Measurements from ENCODE around the gene B3GNT4. TPM values are rescaled to one million over a fixed set of nuclear protein-coding genes. Genes with fewer than 3 reads are reported as not detected.

Gene B3GNT4
- total RNA-seq, 1 donor from 2014 or later = not detected

DNA sequence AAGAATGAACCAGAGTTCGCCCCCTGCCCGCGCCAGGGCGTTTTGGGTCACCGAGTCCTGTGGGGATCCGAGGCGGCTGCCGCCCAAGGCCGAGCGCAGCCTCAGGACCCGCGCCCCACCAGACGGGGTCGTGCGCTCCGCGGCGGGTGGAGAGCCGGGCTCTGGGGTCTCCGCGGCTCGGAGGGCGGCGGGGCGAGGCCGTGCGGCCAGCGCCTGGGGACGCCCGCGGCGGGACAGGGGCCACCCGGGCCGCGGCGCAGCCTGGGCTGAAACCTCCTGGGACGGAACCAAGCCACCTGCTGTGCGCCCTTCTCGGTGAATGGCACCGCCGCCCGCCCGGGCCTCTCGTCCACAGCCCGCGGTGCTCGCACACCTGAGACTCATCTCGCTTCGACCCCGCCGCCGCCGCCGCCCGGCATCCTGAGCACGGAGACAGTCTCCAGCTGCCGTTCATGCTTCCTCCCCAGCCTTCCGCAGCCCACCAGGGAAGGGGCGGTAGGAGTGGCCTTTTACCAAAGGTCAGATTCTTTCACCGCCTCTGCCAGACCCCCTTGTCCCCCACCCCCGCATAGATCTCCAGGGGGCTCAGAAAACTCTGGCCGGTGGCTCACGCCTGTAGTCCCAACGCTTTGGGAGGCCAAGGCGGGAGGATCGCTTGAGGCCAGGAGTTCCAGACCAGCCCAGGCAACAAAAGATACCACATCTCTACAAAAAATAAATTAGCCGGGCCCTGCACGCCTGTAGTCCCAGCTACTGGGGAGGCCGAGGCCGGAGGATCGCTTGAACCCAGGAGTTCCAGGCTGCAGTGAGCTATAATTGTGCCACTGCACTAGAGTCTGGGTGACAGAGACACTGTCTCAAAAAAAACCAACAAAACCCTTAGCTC is 901 bp downstream of the B3GNT4 start:
- Histone ChIP-seq H3K27me3 (ENCODE audit: low read depth) (peaks cover 61% of the 10 kb centered on the region), H3K27ac (replicated peaks) (no peak overlapping the region), H3K36me3 (peaks cover 30% of the 10 kb centered on the region), H3K4me1 (peaks cover 20% of the 10 kb centered on the region), H3K4me3 (peak overlapping the region; percentile 76), H3K9me3 (replicated peaks) (no peaks in the 10 kb centered on the region)
- intact Hi-C loops (cut with micrococcal nuclease) = no loop called here
- TF ChIP-seq, protein P1, sequence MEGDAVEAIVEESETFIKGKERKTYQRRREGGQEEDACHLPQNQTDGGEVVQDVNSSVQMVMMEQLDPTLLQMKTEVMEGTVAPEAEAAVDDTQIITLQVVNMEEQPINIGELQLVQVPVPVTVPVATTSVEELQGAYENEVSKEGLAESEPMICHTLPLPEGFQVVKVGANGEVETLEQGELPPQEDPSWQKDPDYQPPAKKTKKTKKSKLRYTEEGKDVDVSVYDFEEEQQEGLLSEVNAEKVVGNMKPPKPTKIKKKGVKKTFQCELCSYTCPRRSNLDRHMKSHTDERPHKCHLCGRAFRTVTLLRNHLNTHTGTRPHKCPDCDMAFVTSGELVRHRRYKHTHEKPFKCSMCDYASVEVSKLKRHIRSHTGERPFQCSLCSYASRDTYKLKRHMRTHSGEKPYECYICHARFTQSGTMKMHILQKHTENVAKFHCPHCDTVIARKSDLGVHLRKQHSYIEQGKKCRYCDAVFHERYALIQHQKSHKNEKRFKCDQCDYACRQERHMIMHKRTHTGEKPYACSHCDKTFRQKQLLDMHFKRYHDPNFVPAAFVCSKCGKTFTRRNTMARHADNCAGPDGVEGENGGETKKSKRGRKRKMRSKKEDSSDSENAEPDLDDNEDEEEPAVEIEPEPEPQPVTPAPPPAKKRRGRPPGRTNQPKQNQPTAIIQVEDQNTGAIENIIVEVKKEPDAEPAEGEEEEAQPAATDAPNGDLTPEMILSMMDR (IDR thresholded peaks at IDR 0.05; ENCODE audit: borderline replicate concordance) = no peak
- DNase-seq = no peak

DNA sequence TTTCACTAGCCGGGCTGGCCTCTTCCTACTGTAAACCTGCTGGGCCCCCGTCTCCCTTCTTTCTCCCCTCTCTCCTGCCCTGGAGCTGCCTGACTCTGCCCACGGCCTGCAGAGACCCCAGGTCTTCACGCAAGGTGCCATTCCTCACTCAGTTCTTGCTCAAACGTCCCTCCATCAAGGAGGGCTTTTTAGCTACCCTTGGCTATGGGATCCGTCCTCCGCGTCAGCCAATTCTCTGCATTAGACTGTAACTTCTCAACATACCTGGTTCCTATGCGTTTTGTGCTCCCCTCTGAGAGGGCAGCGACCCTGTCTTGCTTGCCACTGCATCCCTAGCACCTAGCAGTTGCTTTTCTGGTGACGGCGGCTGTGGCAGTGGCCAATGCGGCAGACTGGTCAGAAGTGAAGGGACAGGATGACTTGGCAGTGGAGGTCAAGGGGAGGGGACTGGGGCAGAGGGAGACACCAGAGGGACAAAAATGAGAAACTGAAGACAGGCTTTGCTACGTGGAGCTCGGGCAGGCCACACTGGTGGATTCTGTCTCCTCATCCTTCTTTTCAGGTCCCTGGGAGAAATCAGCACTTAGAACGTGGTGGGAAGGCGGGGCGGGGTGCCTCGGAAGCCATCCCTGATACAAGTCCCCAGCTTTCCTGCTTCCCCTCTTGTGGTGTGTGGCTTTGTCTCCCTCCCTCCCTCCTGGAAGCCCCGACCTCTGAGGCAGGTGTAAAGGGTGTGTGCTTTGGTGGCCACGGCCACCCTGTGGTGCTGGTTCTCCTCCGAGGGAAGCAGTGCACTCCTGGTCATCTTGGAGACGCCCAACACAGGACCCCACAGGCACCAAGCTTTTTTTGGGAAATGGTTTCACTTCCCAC is 1.8 kb downstream of the B3GNT4 start:
- Histone ChIP-seq H3K36me3 (peaks cover 39% of the 10 kb centered on the region), H3K4me3 (no peak overlapping the region), H3K9me3 (replicated peaks) (no peaks in the 10 kb centered on the region), H3K4me1 (peaks cover 20% of the 10 kb centered on the region), H3K27ac (replicated peaks) (no peak overlapping the region), H3K27me3 (ENCODE audit: low read depth) (peaks cover 52% of the 10 kb centered on the region)
- TF ChIP-seq, protein P1 (IDR thresholded peaks at IDR 0.05; ENCODE audit: borderline replicate concordance) = no peak
- DNase-seq = no peak
- intact Hi-C loops (cut with micrococcal nuclease) = no loop called here

DNA sequence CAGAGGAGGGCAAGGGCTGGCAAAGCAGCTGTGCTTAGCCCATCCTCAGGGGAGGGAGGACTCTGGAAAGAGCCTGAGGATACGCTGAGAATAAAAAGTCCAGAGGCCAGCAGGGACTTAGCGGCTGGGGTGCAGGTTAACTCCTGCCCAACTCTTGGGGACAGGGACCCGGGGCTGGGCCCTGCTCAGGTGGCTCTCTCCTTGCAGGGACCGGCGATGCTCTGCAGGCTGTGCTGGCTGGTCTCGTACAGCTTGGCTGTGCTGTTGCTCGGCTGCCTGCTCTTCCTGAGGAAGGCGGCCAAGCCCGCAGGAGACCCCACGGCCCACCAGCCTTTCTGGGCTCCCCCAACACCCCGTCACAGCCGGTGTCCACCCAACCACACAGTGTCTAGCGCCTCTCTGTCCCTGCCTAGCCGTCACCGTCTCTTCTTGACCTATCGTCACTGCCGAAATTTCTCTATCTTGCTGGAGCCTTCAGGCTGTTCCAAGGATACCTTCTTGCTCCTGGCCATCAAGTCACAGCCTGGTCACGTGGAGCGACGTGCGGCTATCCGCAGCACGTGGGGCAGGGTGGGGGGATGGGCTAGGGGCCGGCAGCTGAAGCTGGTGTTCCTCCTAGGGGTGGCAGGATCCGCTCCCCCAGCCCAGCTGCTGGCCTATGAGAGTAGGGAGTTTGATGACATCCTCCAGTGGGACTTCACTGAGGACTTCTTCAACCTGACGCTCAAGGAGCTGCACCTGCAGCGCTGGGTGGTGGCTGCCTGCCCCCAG is 2.8 kb downstream of the B3GNT4 start:
- H3K27ac ChIP-seq (replicated peaks) = no peak overlapping the region
- H3K4me3 ChIP-seq = no peak overlapping the region
- H3K9me3 ChIP-seq (replicated peaks) = no peaks in the 10 kb centered on the region
- intact Hi-C loops (cut with micrococcal nuclease) = no loop called here
- peaks cover 20% of the 10 kb centered on the region for H3K4me1 ChIP-seq
- DNase-seq = no peak
- peaks cover 42% of the 10 kb centered on the region for H3K27me3 ChIP-seq (ENCODE audit: low read depth)
- peaks cover 49% of the 10 kb centered on the region for H3K36me3 ChIP-seq
- TF ChIP-seq, protein P1 (IDR thresholded peaks at IDR 0.05; ENCODE audit: borderline replicate concordance) = no peak

DNA sequence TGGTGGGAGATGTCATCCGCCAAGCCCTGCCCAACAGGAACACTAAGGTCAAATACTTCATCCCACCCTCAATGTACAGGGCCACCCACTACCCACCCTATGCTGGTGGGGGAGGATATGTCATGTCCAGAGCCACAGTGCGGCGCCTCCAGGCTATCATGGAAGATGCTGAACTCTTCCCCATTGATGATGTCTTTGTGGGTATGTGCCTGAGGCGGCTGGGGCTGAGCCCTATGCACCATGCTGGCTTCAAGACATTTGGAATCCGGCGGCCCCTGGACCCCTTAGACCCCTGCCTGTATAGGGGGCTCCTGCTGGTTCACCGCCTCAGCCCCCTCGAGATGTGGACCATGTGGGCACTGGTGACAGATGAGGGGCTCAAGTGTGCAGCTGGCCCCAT is 3.5 kb downstream of the B3GNT4 start:
- Histone ChIP-seq H3K4me1 (peaks cover 20% of the 10 kb centered on the region), H3K27me3 (ENCODE audit: low read depth) (peaks cover 35% of the 10 kb centered on the region), H3K27ac (replicated peaks) (no peak overlapping the region), H3K36me3 (peaks cover 56% of the 10 kb centered on the region), H3K4me3 (no peak overlapping the region), H3K9me3 (replicated peaks) (no peaks in the 10 kb centered on the region)
- intact Hi-C loops (cut with micrococcal nuclease) = no loop called here
- TF ChIP-seq, protein P1 (IDR thresholded peaks at IDR 0.05; ENCODE audit: borderline replicate concordance) = no peak
- DNase-seq = no peak

DNA sequence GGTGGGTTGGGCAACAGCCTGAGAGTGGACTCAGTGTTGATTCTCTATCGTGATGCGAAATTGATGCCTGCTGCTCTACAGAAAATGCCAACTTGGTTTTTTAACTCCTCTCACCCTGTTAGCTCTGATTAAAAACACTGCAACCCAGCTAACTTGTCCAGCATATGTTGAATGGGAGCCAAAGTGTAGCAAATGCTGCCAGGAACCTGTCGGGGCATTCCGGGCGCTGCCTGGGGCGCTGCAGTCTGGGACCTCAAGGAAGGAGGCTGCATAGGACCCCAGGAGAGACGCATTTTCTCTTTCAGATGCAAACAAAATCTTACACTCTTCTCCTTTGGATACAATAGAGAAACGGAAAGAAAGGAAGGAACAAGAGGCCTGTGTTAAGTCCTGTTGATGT is 3.9 kb downstream of the B3GNT4 start:
- intact Hi-C loops (cut with micrococcal nuclease) = no loop called here
- H3K27ac ChIP-seq (replicated peaks) = no peak overlapping the region

More for the DNA sequence above, 3.9 kb downstream of the B3GNT4 start:
- Histone ChIP-seq H3K27me3 (ENCODE audit: low read depth) (peaks cover 31% of the 10 kb centered on the region), H3K36me3 (peaks cover 60% of the 10 kb centered on the region), H3K4me1 (peaks cover 20% of the 10 kb centered on the region), H3K4me3 (no peak overlapping the region), H3K9me3 (replicated peaks) (no peaks in the 10 kb centered on the region)
- TF ChIP-seq, protein P1 (IDR thresholded peaks at IDR 0.05; ENCODE audit: borderline replicate concordance) = no peak
- DNase-seq = no peak
